CD4-positive, alpha-beta T cell treated with Interleukin-15 for 1 hour (primary cell): Measurements from ENCODE around the gene FBXO2.

ENCODE experiments used
- DNase-seq: peaks from one replicate; pipeline ENCODE4 v3.0.0-alpha.2; 2020

The FBXO2 gene, protein sequence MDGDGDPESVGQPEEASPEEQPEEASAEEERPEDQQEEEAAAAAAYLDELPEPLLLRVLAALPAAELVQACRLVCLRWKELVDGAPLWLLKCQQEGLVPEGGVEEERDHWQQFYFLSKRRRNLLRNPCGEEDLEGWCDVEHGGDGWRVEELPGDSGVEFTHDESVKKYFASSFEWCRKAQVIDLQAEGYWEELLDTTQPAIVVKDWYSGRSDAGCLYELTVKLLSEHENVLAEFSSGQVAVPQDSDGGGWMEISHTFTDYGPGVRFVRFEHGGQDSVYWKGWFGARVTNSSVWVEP

DNA sequence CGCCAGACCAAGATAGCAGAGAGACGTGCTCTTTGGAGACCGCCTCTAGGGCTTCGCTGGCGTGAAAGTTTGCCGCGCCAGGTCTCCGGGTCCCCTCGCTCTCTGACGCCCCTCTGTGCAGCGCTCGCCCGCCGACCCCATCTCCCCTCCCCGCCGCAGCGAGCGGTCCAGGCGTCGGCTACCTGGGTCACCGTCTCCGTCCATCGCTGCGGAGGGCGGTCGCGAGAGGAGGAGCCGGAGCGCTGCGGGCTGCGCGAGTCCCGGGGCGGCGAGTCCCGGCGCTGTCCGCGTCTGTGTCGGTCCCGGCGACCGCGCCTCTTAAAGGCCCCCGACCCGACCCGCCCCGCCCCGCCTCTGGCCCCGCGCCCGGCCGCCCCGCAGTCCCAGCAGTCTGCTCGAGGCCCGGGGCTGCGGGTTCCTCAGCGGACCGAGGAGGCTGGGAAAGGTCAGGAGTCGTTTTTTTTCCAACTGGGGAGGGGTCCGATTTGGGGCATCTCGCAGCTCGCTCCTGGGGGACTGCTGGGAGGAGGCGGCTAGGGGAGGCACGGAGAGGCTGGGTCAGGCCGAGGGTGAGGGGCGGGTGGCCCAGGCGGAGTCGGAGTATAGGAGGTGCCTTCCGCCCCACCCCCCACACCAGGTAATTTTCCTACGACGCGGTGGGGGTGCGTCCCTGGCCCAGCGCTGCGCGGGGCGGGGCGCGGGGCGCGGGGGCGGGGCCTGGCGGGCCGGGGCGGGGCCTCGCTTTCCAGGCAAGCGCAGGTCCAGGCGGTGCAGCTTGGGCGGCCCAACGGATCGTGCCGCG is at the start of gene FBXO2, which contains the start of gene FBXO44:
Gene FBXO2 (minus strand): TSS at position 293 of the 802 bp plus-strand sequence. CDS start 89 bp downstream, at position 204.
Gene FBXO44 (plus strand): TSS at position 741 of the 802 bp plus-strand sequence. CDS start 959 bp downstream, outside the sequence.
- peak; percentile 58 for DNase-seq

DNA sequence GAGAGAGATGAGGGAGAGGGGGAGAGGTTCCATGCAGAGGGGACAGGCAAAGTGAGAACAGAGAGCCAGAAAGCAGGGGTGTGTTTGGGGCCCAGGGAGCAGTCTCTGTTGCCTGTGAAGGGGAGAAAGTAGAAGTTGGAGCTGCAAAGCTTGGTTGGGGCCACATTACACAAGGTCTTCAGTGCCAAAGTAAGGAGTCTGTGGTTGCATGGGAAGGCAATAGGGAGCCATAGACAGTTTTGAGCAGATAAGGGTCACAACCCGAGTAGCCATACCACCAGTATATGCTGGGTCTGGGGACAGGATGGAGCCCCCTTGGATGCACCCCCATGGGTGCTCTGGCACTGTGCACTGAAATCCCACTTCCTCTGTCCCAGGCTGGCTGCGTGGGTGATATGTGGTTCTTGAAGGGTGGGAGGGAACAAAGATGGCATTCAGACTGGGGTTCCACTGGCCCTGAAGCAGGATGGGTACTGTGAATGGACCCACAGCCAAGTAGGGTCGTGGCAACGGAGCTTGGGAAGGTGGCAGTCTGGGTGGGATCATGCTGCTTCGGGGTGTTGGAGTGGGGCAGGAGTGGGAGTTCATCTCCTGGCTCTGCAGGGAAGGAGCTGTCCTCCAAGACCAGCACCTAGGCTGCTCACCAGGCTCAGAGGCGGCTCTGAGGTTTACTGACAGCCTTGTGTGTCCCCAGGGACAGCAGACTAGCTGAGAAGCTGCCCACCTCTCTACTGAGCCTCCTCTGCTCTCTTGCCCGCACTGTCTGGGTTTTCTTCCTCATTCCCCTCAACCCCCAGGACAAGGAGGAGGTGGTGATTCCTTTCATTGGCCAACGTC is 49.3 kb upstream of the FBXO2 start:
- DNase-seq, result no peak

DNA sequence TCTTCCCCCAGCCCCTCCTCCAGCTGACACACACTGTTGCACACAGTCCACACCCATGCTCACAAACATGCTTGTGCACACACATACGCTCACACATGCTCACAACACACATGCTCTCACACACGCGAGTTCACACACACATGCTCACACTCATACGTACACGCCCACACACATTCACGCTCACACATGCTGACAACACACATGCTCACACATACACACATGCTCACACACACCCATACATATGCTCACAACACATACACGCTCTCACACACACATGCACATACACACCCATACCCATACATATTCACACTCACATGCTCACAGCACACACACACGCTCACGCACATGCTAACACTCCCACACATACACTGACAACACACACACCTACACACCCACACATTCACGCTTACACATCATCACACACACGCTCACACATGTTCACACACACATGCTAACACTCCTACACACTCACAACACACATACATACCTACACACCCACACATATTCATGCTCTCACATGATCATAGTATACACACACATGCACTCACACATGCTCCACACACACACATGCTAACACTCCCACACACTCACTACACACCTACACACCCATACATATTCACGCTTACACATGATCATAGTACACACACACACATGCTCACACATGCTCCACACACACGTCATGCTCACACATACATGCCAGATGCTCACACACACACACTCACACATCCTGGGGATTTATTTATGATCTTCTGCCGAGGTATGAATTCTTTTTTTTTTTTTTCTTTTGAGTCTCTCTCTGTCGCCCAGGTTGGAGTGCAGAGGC is 48.0 kb upstream of the FBXO2 start:
- no peak for DNase-seq

DNA sequence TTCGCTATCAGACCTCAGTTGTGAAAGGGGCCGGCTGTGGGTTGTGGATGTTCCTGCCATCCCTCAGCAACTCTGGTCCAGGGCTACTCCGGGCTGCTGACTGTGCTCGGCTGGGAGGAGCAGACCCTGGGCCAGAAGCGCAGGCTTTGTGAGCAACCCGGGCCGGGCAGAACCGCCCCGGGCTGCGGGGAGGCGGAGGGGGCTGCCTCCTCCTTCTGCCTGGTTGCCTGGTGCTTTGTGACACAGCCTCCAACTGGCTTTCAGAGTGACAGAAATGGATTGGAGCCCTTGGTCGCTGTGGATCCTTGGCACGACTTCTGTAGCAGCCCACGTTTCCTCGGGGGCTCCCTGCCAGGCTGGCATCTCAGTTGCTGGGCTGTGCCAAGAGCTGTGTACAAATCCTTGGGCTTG is 47.3 kb upstream of the FBXO2 start:
- DNase-seq, result no peak

DNA sequence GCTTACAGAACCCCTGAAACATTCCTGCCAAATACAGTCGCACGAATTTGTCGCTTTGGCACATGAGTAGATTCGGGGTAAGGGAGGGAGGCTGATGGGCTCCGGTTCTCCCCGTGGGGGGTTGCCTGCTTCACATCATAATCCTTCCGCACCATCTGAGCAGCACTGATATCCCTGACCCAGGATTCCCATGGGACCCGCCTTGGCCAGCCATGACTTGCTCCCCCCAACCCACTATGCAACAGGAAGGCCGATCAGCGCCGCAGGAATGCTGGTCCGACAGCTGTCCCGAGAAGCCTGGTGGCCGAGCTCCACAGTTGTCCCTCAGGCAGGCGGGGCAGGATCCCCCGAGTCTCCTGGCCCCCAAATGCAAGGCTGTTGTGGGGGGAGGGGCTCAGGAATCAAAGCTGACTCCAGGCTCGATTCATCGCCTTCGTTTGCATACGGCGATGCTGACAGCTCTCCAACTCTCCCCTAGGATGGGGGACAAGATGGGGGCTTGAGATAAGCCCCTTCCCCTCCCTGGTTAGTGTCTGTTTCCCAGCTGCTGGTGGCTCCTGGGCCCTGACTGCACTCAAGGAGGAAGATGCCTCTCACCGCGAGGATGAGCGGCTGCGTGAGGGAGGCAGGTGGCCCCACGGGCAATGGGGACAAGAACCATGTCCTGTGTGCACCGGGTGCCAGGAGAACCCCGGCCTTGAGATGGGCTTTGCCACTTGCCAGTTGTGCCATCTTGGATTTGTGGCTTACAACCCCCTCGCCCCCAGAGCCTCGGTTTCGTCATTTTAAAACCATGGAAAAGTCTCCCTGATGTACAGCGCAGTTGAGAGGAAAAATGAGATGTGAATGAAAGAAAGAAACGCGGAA is 46.6 kb upstream of the FBXO2 start:
- DNase-seq, result no peak

DNA sequence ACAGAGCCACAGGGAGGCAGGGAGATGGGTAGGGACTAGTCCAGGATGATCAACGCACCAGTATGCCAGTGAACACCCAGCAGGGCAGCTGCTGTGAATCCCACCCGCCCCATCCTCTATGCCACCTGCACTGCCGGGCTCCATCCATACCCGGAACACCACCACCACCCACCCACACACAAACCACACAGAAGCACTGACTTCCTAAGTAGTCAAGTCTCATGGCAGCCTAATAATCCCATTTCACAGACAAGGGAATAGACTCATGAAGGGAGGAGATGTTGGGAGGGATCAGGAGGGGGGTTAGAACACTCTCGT is 43.6 kb upstream of the FBXO2 start:
- no peak for DNase-seq

DNA sequence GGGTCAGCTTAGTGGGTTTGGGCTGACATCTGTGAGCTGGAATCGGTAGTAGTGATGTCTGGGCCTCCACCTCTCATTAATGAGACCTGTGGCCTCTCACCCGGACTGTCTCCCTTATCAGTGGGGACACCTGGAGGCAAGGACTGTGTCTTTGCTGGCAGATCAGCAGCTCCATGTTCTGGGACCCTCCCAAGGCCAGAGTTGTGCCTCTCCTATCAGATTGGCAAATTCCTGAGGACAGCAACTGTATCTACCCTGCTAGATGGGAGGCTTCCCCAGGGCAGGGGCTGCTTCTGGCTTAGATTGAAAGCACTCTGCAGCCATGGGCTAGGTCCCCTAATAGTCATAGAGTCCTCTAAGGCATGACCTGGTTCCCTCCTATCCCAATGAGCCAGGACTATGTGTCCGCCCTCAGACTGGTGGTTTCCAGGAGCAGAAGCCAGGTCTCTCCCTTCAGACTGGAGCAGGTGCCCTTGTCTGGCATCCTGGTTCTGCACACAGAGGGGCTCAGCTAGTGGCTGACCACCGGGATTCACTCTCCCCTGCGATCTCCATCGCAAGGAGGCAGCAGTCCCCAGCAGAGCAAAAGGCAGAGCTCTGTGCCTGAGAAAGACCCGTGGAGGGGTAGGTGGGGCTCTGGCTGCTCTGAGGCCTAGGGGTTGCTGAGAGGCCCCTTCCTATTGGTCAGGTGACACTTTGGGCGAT is 43.1 kb upstream of the FBXO2 start:
- no peak for DNase-seq

DNA sequence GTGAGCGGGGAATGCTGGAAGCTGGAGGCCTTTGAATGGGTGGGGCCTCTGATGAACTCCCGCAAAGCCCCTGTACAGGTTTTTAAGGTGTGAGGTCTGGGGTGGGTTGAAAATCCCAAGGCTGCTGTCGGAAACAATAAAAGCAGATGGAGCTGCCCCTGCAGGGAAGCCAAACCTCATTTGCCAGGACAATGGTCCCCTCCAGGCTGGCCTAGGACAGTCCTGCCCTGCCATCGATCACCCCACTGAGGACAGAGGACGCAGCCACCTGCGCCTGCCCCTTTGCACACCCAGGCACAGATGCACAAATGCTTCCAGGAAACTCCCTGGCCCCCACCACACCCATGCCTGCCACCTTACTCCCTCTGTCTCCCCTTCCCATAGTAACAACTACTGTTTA is 41.6 kb upstream of the FBXO2 start:
- DNase-seq, result no peak

DNA sequence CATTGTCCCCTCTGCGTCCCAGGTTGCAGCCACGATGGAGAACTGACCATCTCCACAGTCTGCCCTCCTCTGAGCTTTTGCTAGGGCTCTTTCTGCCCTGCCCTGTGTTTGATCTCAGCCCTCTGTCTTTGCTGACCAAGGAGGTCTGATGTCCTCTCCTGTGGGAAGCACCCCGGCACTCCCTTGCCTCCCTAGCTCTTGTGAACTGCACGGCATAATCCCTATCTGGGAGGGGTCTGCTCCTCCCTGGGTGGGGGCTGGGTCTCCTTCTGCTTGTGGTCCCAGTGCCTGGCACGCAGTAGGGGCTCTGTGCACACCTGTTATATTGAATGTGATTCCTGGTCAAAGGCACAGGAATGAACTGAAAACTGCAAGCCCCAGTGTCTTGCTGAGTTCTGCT is 39.7 kb upstream of the FBXO2 start:
- no peak for DNase-seq

DNA sequence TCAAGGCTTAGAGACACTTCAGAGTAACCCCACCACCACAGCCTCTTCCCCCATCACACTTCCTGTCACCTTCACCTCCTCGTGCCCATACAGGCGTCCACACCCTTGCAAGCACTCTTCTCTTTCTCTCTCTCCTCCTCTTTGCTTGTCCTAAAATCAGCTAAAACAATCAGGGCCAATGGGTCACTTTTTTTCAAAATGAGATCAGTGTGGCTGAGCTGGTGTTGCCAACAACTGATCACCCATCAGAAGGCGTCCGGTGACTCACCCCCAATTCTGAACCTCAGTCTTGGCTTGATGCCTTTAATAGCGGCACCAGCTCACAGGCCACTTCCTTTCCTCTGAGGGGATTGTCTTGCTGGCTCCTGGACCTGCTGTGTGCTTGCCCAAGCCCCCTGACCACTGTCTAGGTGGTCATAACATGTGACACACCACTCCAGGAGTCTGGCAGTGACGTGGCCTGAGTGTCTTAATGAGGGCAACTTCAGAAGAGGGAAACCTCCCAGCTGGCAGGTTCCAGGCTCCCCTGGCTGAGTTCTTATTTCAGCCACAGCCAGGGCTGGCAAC is 38.9 kb upstream of the FBXO2 start:
- peak; percentile 52 for DNase-seq

DNA sequence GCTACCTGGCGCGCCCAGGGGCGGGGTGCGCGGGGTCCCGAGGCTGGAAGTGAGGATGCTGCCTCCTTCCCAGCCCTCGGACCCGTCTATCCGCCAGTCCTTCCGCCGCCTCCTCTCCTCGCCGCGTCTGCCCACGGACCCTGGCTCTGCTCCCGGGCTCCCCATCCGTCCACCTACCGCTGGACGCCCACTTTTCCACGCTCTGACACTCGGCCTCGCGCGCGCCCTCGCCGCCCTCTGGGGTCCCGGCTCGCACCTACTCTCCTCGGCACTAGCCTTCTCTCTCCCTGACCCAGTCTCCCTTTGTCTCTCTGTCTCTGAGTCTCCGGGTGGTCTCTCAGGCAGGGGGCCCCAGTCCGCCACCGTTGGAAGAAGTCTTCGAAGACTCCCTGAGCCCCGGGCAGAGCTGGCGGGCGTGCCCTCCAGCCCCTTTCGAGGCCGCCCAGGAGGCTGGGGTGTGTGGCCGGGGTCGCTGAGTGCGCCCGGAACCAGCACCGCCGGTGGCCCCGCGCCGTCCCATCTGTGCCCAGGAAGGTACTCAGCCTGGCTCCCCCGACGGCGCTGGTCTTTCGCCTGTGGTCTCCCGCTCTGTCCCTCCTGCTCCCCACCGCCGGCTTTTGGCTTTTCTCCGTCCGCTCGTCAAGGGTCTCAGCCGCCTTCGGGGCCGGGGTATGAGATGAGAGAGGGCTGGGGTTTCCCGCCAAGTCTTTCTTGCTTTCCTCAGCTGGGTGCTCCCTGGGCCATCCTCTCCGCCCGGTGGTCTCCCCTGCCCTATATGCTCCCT is 37.9 kb upstream of the FBXO2 start:
- DNase-seq, result no peak

DNA sequence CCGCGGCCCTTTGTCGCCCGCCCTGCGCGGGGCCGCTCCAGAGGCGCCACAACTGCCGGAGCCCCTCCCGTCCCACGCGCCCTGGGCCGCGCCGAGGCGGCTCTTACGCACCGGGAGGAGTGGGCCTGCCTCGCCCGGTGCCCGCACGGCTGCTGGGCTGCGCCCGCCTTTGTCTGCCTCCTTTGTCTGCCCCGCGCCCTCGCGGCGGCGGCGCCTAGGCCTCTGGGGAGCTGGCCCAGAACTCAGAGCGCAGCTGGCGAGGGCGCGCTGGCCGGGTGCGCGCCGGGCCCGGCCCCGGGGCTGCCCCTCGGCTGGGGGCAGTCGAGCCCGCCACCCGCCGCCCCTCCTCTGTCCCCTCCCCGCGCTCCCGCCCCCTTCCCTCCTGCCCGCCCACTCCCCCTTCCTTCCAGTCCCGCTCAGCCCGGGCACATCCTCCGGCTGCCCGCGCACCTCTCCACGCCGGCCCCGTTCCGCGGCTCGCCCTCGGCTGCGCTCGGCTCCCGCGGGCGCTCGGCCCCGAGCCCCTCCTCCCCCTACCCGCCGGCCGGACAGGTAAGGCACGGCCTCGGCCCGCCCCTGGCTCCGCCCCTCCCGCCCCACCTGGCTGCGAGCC is 37.2 kb upstream of the FBXO2 start, which contains the start of gene DRAXIN:
Gene DRAXIN (plus strand): TSS at position 409 of the 613 bp plus-strand sequence. CDS start 14,549 bp downstream, outside the sequence.
- DNase-seq, result no peak

DNA sequence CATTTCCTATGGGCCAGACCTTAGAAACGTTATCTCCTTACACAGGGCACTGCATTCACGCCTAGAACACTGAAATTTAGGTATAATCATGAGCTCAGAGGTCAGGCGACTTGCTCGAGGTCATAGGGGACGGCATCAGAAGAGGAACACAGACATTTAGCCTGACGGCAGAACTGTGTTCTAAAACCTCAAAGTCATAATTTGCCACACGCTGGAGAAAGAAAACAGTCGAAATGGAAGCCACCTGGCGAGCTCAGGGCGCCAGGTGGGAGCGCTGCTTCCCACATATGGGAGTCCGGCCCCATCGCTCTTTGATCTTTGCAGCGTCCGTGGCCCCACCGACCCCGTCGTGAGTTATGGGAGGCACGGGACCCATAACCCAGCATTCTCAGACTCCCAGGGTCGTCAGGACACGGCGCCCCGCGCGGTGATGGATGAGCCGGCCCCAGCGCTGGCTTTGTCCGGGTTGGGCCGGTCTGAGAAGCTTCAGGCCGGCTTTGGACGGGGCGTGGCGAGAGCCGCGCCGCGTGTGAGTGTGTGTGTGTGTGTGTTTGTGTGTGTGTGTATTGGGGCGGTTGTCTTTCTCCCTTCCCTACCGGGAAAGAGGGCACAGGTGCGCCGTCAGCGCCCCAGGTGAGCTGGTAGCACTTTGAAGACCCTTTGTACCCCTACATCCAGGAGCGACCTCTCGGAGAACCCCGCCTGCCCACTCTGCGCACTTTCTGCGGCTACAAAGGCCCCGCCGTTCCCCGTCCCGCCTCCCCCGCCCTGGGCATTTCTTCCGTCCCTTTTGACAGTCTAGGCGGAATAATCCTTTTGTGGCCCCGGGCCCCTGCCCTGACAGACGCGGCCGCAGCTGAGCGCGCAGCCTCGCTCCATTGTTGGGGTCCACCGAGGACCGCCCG is 36.4 kb upstream of the FBXO2 start:
- no peak for DNase-seq

DNA sequence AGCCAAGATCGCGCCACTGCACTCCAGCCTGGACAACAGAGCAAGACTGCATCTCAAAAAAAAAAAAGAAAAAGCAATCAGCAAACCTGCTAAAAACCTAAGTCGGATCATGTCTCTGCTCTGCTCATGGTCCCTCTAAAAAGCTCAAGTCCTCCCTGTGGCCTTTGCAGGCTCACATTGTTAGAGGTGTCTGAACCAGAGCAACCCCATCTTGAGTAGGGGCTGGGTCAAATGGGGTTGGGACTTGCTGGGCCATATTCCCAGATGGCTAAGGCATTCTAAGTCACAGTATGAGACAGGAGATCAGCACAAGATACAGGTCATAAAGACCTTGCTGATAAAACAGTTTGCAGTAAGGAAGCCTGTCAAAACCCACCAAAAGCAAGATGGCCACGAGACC is 34.3 kb upstream of the FBXO2 start:
- no peak for DNase-seq

DNA sequence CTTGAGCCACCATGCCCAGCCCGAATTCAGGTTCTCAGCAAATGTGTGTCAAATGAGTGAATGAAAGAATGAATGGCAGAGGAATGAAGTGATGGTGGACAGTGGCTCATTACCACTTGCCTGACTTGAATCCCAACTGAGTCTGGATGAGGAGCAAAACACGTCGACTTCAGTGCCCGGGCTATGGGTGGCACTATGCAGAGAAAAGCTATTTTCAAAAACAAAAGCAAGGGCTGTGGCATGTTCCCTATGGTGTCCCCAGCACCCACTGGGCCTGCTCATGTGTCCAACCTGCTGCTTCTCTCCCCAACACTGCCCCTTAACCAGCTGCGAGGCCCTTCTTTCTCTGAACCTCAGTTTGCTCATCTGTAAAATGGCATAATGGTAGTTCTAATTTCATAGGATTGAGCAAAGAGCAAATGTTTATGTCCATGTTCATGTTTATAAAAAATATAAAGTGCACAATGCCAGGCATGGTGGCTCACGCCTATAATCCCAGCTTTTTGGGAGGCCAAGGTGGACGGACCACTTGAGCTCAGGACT is 31.1 kb upstream of the FBXO2 start:
- no peak for DNase-seq

DNA sequence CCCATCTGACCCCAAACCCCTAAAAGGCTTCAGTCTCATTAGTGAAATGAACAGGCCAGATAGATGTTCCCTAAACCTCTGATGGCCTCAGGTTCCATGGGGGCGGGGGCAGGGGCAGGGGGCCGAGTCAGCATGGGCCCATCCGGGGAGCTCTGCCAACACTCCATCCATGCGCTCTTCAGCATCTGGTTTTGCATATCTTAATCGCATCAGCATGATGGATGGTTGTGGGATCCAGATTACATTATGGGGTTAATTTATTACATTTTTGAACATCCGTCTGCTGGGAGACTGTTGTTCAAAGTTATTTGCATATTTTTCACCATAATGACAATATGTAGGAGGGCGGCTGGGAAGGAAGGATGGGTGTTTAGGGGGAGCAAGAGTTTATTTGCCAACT is 29.8 kb upstream of the FBXO2 start:
- no peak for DNase-seq

DNA sequence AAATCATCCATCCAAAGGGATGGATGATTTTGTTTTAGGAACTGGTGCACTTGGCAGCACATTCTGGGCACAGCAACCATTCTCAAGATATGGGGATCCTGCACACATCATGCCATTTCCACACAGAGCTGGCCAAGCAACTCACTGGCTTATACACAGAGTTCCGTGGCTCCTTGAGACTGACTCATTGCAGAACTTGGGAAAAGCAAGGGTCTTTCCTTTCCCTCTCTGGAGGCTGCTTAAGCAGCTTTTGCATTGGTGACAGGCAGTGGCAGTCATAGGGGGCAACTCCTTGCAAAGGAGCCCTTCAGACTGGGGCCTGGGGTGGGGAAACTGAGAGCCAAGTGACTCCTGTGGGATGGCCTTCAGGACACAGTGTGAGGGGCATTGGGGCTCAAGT is 28.6 kb upstream of the FBXO2 start:
- DNase-seq, result no peak

DNA sequence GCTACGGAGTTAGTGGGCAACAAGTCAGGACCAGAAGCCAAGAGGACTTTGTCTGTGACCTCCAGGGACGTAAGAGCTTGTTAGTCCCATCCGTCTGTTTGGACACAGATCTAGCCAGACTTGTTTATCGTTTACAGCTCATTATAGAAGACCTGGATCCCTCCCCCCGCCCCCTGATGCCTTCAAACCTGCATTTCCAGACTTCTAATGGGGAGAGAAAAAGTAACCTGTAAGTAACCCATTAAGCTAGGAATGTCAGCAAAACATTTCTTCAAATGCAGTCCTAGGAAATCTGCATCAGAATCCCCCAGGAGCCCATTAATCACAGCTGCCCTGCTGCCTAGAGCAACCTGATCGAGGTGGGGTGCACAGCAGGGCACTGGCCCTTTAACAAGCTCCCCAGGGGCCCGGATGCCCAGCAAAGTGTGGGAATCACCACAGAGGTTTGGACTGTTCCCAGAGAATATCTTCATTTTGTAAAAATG is 28.1 kb upstream of the FBXO2 start:
- no peak for DNase-seq
